HFF-Myc (cell line): ENCODE results near the gene KLHL26.
"Not testable (repeated sequence)": the region's sequence is repeated elsewhere in the genome, so short reads cannot be mapped to it uniquely, and the experiment has no call there.

Experiments
- DNase-seq: peaks from one replicate; pipeline ENCODE4 v3.0.0-alpha.2; 2011; ENCODE audit warnings: low read depth; ENCODE audit errors: extremely low read depth
- H3K4me3 ChIP-seq: replicated peaks from 2 replicates; pipeline ENCODE4 v1.5.1; 2011; ENCODE audit warnings: low read depth, mild to moderate bottlenecking, control low read depth, low read length
- TF ChIP-seq, protein P1 (sequence below): IDR thresholded peaks from 2 replicates; pipeline ENCODE4 v1.5.1; 2012; ENCODE audit warnings: mild to moderate bottlenecking, low read depth, low read length, control low read depth; ENCODE audit errors: missing control alignments

Gene KLHL26

DNA sequence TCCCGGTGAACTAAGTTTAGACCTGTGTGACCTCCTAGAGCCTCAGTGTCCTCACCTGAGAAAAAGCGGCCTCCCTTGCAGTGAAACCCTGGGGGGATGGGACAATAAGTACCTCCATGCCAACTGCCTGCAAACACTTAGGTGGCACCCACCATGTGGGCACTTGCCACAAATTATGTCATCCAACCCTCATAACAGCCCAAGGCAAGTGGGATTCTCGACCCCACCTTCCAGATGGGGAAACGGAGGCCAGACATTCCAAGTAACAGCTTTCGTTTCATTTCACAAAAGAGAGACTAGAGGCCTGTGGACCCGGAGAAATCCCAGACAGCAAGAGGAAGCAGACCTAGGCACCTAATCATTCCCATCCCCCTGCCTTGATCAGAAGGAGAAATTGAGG lies 41.4 kb upstream of the KLHL26 start:
- DNase-seq, result no peak
- no peak overlapping the region for H3K4me3 ChIP-seq
- TF ChIP-seq, protein P1, sequence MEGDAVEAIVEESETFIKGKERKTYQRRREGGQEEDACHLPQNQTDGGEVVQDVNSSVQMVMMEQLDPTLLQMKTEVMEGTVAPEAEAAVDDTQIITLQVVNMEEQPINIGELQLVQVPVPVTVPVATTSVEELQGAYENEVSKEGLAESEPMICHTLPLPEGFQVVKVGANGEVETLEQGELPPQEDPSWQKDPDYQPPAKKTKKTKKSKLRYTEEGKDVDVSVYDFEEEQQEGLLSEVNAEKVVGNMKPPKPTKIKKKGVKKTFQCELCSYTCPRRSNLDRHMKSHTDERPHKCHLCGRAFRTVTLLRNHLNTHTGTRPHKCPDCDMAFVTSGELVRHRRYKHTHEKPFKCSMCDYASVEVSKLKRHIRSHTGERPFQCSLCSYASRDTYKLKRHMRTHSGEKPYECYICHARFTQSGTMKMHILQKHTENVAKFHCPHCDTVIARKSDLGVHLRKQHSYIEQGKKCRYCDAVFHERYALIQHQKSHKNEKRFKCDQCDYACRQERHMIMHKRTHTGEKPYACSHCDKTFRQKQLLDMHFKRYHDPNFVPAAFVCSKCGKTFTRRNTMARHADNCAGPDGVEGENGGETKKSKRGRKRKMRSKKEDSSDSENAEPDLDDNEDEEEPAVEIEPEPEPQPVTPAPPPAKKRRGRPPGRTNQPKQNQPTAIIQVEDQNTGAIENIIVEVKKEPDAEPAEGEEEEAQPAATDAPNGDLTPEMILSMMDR, result no peak

DNA sequence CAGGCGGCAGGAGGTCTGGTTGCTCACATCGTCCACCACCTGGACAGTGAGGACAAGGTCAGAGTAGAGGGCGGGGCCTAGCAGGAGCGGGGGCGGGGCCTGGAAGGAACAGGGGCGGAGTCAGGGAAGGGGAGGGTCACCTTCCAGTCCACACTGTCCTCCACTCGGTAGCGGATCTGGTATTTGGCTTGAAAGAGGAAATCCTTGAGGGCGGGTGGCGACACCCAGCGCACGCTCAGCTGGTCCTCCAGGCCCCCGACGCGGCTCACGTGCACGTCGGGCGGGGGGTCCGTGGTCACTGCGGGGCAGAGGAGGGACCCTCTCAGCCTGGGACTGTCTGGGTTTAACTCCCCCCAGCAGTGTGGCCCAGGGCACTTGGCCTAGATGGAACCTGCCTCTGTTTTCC lies 40.1 kb upstream of the KLHL26 start:
- TF ChIP-seq, protein P1, result no peak
- DNase-seq, result no peak
- no peak overlapping the region for H3K4me3 ChIP-seq

DNA sequence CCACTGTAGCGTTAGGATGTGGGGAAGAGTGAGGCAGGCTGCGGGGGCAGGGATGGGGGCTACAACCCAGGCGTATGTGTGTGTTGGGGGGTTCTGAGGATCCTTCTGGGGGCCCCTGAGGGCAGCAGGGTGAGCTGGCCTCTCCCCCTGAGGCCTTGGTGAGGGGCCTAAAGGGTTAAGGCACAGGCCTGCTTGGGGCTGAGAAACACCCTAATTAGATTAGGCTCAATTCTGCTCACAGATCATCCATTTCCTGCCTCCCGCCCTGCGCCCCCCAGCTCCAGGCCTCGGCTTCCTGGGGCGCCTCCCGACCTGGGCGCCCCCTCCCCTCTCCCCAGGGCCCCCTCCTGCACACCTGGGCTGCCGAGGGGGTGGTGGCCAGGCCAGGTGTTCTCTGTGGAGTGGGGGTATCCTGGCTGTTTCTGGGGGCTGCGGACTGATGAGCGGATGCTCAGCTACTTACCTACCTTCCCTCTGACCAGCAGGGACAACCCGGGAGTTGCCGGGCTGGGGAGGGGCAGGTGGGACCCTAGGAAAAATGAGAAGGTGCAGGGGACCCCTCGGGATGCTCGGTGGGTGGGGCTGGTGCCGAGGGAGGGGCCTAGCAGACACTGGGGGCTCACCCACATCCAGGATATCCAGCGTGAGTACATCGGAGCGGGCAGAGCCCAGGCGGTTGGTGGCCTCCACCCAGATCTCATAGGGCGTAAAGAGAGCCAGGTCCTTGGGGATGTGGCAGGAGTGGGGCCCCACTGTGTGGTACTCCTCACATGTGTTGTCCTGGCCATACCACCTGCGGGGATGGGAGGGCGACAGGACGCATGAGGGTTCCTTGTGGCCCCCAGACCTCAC lies 38.8 kb upstream of the KLHL26 start:
- no peak overlapping the region for H3K4me3 ChIP-seq
- TF ChIP-seq, protein P1, result no peak
- no peak for DNase-seq

DNA sequence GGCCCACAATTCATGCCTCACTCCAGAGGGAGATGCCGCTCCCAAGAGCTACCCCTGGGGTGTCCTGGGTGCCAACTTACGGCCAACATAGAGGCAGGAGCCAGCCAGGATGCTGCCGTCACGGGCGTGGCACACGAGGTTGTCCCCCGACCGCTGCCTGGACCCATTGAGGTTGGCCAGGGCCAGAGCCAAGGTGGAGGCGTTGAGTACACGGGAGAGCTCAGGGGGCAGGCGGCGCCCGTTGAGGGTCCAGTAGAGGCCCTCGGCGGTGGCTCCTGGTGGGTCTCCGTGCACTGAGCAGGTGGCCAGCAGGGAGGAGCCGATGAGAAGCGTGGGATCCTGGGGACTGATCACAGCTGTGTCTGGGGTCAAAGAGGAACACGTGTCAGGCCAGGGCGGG lies 37.3 kb upstream of the KLHL26 start:
- no peak overlapping the region for H3K4me3 ChIP-seq
- no peak for DNase-seq
- TF ChIP-seq, protein P1, result no peak

DNA sequence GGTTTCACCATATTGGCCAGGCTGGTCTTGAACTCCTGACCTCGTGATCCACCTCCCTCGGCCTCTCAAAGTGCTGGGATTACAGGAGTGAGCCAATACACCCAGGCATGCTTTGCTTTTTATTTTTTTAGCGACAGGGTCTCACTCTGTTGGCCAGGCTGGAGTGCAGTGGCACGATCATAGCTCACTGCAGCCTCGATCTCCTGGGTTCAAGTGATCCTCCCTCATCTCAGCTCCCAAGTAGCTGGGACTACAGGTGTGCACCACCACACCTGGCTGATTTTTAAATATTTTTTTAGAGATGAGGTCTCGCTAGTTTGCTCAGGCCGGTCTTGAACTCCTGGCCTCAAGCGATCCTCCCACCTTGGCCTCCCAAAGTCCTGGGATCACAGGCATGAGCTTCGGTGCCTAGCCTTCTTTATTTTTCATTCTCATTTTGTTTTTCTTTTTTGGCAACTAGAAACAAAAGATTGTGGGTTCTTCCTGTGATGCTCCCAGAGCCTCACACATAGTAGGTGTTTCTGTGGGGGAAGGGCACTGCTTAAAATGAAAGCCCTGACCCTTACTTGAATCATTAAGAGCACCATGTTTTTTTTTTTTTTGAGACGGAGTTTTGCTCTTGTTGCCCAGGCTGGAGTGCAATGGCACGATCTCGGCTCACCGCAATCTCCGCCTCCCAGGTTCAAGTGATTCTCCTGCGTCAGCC lies 36.0 kb upstream of the KLHL26 start:
- DNase-seq, H3K4me3 ChIP-seq: not testable (repeated sequence)

DNA sequence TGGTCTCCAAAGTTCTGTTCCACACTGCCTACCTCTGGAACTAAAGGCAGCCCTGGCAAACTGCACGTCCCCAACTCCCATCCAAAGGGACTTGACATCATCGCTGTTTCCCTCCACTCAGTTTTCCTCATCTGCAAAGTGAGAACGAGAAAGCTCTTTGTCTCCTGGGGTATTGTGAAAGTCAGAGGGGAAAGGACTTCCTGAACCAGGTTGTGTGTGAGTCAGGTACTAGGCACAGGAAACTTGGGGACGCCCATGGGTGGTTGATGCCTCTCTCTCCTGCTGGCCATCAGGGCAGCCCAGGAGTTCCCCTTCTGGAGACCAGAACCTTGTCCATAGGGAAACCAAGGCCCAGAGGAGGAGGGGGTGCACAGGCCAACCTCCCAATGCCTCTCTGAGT lies 35.0 kb upstream of the KLHL26 start:
- H3K4me3 ChIP-seq, result no peak overlapping the region
- TF ChIP-seq, protein P1, result no peak
- DNase-seq, result no peak

DNA sequence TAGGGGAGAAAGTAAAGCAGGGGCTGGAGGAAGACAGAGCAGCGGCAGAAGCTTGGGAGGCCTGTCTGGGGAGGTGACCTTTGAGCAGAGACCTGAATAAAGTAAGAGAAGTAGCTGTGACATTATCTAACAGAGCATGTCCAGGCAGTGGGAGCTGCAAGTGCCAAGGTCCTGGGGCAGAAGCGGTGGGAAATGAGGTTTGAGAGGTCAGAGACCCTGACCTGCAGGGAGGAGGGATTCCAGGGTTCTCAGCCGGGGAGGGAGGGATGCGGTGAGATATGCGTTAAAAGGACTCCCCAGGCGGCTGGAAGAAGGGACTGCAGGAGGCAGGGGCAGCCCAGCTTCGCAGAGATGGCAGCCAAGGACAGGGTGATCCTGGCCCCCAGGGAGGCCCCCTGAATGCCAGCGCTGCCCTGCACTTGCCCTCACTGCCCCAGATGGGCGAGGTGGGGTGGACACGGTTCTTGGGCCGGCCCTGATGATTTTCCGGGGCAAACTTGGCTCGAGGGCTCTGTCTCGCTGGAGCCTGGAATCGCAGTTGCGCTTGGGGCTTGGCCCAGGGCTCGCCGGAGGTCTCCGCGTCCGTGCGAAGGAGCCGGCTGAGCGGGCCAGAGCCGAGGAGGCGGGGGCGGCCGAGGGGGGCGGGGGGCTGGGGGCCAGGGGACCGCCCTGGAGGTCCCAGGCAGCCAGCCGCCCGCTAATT lies 33.4 kb upstream of the KLHL26 start:
- TF ChIP-seq, protein P1, result no peak
- no peak for DNase-seq
- no peak overlapping the region for H3K4me3 ChIP-seq
